Mucosa of descending colon (tissue), 3 donors: Measurements from ENCODE around the gene SCAF1. TPM values are rescaled to one million over a fixed set of nuclear protein-coding genes. Genes with fewer than 3 reads are reported as not detected.
A peak's percentile ranks its signal among the peaks of the same experiment; 100 is the strongest.

Experiments
- ATAC-seq: fragments of 200-7000 bp; cut with Tn5 transposase; one replicate; pipeline ENCODE4 v1.9.1; 2020; ENCODE audit warnings: mild to moderate bottlenecking, moderate library complexity
- DNase-seq, 3 donors: peaks; one replicate each; pipeline ENCODE4 v3.0.0-alpha.2; 2020
- H3K36me3 ChIP-seq: fragments of 200-600 bp; one replicate; pipeline ENCODE4 v1.8.0; 2021; ENCODE audit warnings: low read depth, mild to moderate bottlenecking
- H3K4me1 ChIP-seq: fragments of 200-600 bp; one replicate; pipeline ENCODE4 v1.8.0; 2021; ENCODE audit warnings: low read depth, mild to moderate bottlenecking
- H3K4me3 ChIP-seq: fragments of 200-600 bp; one replicate; pipeline ENCODE4 v1.8.0; 2021; ENCODE audit warnings: mild to moderate bottlenecking
- H3K9me3 ChIP-seq: fragments of 200-600 bp; one replicate; pipeline ENCODE4 v1.8.0; 2021; ENCODE audit warnings: mild to moderate bottlenecking
- CTCF ChIP-seq: fragments of 200-600 bp; IDR thresholded peaks from one replicate; pipeline ENCODE4 v1.8.0; 2022; ENCODE audit warnings: antibody characterized with exemption, mild to moderate bottlenecking
- intact Hi-C, 2 donors: fragments of 100-400 bp; cut with DNase I in 1 of 2; cut with micrococcal nuclease in 1 of 2; formaldehyde crosslinking; loops; one replicate each; pipeline versions ENCODE4 v1.11.0 to v1.11.1; 2022; cut with DNase I, micrococcal nuclease
- total RNA-seq, 3 donors: library from RNA; stranded (reverse); fragmentation: NEBNext Ultra II Directional in 2 of 3; extraction: Animal tissue kit (Norgen Biotek cat#: 25700) in 2 of 3; gene quantifications; one replicate each; pipeline versions ENCODE4 v1.2.1 to v1.2.4, GENCODE V29; 2021 to 2023
- donor health status: DM: no; HTN: no; CAD: no; lungs with moderate emphysema.
- donor health status: DM: no; HTN: no; CAD: no.
- donor health status: DM: no; HTN: yes; CAD: no.

The SCAF1 gene
- total RNA-seq, 3 donors from 2014 or later = 55.5 to 75.0 (median 56.1) TPM

GRCh38 chr19:49691243-49692146, 49.5 kb downstream of the SCAF1 start:
- DNase-seq = peak in 1 of 3 donors; percentile 33
- intact Hi-C loops = no loop called here
- Histone ChIP-seq H3K4me3 (no peak overlapping the region), H3K4me1 (peaks cover 17% of the 10 kb centered on the region), H3K9me3 (no peaks in the 10 kb centered on the region), H3K36me3 (no peaks in the 10 kb centered on the region)
- ATAC-seq = peak; percentile 18
- TF ChIP-seq CTCF = no peak

- peaks cover 17% of the 10 kb centered on the region for H3K4me1 ChIP-seq
- no peak for TF ChIP-seq CTCF
- ATAC-seq = no peak
- H3K4me3 ChIP-seq = no peak overlapping the region
- intact Hi-C loops = no loop called here
- DNase-seq = no peak
- no peaks in the 10 kb centered on the region for H3K9me3 ChIP-seq
- no peaks in the 10 kb centered on the region for H3K36me3 ChIP-seq
Observed at GRCh38 chr19:49692147-49692506, 50.1 kb downstream of the SCAF1 start.

- ATAC-seq (no peak), DNase-seq (no peak)
- TF ChIP-seq CTCF = no peak
- no peaks in the 10 kb centered on the region for H3K36me3 ChIP-seq
- H3K9me3 ChIP-seq = no peaks in the 10 kb centered on the region
- intact Hi-C loops = no loop called here
- H3K4me1 ChIP-seq = no peaks in the 10 kb centered on the region
- no peak overlapping the region for H3K4me3 ChIP-seq
Observed at GRCh38 chr19:49696115-49696514, 54.1 kb downstream of the SCAF1 start.

GRCh38 chr19:49696865-49697264, 54.9 kb downstream of the SCAF1 start:
- ATAC-seq (no peak), DNase-seq (no peak)
- H3K4me3 ChIP-seq = no peak overlapping the region
- no peaks in the 10 kb centered on the region for H3K4me1 ChIP-seq
- H3K36me3 ChIP-seq = no peaks in the 10 kb centered on the region
- H3K9me3 ChIP-seq = no peaks in the 10 kb centered on the region
- no peak for TF ChIP-seq CTCF
- intact Hi-C loops = no loop called here

GRCh38 chr19:49699364-49699763, 57.4 kb downstream of the SCAF1 start:
- Histone ChIP-seq H3K4me3 (no peak overlapping the region), H3K36me3 (no peaks in the 10 kb centered on the region), H3K4me1 (no peaks in the 10 kb centered on the region), H3K9me3 (no peaks in the 10 kb centered on the region)
- no peak for TF ChIP-seq CTCF
- ATAC-seq (no peak), DNase-seq (no peak)
- intact Hi-C loops = no loop called here
